ENCODE measurements around the gene GALNT10.

GRCh38 chr5:154384480-154385235, 194.1 kb downstream of the GALNT10 start:
- TF ChIP-seq POLR2A (IDR thresholded peaks at IDR 0.05; ENCODE audit: low read depth, low read length) (no peak), FOS (IDR thresholded peaks at IDR 0.05; ENCODE audit: low read depth, low read length) (no peak), CEBPB (IDR thresholded peaks at IDR 0.05; ENCODE audit: low read depth, low read length) (no peak), CTCF (conservative IDR thresholded peaks at IDR 0.05; ENCODE audit: low read depth, low read length) (no peak), ELK1 (IDR thresholded peaks at IDR 0.05; ENCODE audit: borderline replicate concordance, low read depth, low read length) (no peak)

All from IMR-90 (cell line).